Cortex of kidney (tissue), 1 donor: ENCODE results near the gene RCSD1.

Experiments
- DNase-seq: peaks from one replicate; lab custom pipeline; 2025; lab: John Stamatoyannopoulos, UW

RCSD1 gene

GRCh38 chr1:167643441-167643840 lies 13.4 kb downstream of the RCSD1 start:
- DNase-seq, result no peak

- no peak for DNase-seq
These were observed 14.5 kb downstream of the RCSD1 start for GRCh38 chr1:167644551-167644950.

DNA sequence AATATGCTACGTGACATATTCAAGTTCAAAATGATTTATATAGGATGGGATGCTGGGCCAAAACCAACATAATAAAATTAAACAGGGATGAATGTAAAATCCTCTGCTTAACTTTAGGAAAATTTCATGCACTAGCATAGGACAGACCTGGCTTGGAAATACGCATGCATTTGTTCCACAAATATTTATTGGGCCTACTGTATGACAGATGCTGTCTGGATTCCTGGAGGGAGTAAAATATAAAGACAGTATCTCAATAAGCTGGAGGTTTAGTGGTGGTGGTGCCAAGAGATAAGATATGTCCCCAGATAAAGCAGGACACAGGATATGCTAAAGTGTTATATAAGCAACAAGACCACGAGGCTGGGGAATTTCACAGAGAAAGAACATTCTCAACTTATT lies 15.1 kb downstream of the RCSD1 start:
- no peak for DNase-seq

GRCh38 chr1:167645625-167646414 lies 15.8 kb downstream of the RCSD1 start:
- DNase-seq, result no peak

DNA sequence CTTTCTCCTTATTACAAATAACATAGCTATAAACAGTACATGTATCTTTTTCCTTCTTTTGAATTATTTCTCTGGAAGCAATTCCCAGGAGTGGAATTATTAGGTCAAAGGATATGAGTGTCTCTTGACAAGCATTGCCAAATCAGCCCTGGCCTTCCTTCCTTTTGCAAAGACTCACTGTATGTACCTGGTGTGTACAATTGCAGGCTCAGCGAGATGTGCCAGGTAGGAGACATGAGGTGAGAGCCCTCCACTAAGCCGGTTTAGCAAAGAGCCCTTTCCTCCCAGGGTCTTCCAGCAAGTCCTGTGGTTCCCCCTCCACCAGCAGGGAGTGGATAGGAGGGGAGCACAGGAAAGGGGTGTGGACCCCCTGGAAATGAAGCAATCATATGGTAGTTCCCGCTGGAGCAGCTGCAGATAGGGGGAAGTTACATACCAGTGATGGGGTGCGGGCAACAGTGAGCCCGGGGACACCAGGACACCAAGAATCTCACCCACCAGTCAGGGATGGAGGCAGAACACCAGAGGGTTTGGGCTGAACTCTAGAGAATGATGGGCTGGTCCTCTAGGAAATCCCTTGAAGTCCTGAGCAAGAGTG lies 18.3 kb downstream of the RCSD1 start:
- no peak for DNase-seq

DNA sequence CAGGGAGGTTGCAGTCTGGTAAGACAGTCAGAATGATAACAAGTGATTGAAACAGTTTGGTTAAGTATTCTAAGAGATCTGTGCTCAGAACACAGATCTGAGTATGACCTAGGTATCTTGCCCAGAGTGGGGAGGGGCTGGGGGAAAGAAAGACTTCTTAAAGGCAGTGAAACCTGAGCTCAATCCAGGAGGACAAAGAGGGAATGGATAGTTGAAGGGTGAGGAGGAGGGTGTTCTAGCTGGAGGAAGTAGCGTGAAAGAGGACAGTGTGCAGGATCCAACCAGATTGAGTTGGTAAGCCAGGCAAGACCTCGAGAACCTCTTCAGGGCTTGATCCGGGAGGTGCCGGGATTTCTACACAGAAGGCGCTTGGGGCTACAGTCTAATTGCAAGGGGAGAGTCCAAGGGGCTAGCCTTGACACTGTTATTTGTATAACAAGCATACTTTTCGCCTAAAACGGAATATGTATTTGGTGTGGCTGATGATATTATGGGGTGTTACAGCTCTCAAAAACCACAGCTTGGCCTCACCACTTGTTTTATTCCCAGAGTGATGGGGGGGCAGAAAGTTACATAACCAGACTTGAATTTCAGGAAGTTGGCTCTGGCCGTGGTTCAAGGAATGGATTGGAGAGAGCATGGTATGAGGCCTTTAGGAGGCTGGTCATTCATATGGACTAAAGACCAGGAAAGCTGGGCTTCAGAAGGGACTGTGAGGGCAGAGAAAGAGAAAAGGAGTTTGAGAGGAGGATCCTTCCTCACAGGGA lies 19.1 kb downstream of the RCSD1 start:
- no peak for DNase-seq

- DNase-seq, result no peak
These were observed 20.5 kb downstream of the RCSD1 start for GRCh38 chr1:167650269-167651160.

DNA sequence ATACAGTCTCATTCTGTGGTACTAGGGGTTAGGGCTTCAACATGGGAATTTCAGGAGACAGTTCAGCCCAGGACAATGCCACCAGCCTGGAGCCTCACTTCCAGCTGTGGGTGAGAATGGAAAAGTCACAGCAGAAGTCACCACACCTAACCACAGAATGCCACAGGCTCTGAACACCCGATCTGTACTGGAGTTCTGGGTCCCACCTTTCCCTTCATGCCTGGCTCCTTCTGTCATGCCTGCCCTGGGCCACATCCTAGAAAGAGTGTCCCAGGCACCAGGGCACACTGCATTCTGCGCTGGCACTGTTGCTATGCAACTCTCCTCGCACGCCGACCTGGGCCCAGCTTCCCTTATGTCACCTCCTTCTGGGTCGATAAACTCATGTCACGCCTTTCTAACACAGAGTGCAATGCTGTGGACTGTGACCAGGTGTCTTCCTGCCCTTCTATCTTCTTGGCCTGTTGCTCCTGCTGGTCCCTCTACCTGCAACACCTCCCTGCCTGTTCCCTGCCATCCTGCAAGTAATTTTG lies 21.2 kb downstream of the RCSD1 start:
- no peak for DNase-seq

DNA sequence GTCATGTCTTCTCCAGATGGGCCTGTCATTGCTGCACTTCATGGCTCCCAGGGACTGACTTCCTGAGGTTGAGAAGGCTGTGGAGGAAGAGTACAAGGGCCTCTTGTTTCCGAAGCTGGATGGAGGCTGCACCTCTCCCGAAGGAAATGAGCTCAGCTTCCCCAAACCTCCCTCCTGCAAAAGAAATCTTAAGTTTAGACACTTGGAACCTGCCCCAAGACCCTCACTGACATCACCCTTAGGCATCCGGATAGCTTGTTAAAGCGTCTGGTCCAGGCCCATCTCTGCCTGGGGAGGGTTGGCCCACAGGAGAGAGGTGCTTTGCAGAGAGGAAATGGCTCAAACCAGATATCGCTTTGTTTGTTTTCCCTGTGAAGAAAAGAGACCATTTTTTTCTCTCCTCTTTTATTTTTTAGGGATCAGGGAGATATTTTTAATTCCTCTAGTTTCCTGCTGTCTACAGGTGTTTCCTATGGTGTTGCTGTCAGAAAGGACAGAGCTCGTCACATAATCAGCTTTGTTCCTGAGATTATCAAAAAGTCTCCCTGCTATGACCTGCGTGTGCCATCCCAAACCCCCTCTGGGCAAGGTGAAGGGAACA lies 25.0 kb downstream of the RCSD1 start:
- DNase-seq, result no peak

GRCh38 chr1:167656657-167657056 lies 26.6 kb downstream of the RCSD1 start:
- no peak for DNase-seq

GRCh38 chr1:167658574-167659328 lies 28.7 kb downstream of the RCSD1 start:
- DNase-seq, result no peak

GRCh38 chr1:167659450-167659849 lies 29.4 kb downstream of the RCSD1 start:
- DNase-seq, result no peak

- no peak for DNase-seq
These were observed 29.8 kb downstream of the RCSD1 start for GRCh38 chr1:167659881-167660280.

GRCh38 chr1:167661527-167662426 lies 31.7 kb downstream of the RCSD1 start:
- DNase-seq, result no peak

DNA sequence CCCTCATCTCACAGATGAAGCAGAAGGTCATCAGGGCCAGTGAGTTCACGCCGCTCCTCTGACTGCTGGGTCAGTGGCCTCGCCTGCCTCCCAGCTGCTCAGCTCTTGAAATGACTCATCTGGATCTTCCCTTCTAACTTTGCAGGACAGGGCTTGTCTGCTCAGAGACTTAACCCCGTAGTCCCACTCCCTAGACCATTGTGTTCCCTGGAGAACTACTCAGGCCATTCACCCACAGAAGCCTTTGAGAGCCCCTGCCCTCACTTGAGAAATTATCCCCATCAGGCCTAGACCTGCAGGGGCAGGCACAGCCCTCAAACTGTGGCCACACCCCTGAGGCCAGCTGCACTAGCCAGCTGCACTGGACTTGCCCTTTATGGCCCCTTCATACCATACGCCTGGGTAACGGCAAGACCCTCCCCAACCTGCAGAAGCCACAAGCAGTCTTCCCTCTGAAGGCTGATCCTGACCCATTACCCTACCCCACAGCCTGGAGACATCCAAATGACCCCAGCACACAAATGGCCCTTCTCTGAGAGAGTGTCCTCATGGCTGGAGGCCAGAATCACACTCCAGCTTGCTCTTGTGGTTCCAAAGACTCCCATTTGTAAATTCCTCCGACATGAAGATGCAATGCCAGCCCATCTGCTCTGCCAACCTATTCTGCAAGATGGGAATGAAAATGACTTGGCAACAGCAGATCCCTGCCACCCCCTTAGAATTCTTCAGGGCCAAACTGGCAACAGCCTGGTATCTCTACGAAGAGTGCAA lies 33.2 kb downstream of the RCSD1 start:
- DNase-seq, result no peak

DNA sequence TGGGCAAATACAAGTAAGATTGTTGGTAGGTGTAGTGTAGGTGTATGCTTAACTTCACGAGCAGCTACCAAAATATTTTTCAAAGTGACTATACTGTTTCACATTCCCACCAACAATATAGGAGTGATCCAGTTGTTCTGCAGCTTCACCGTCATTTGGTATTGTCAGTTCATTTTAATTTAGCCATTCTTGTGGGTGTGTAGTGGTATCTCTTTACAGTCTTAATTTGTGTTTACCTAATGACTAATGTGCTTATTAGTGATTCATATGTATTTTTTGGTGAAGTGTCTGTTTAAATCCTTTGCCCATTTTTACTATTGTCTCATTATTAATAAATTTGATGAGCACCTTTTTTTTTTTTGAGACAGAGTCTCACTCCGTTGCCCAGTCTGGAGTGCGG lies 35.4 kb downstream of the RCSD1 start:
- DNase-seq, result no peak

DNA sequence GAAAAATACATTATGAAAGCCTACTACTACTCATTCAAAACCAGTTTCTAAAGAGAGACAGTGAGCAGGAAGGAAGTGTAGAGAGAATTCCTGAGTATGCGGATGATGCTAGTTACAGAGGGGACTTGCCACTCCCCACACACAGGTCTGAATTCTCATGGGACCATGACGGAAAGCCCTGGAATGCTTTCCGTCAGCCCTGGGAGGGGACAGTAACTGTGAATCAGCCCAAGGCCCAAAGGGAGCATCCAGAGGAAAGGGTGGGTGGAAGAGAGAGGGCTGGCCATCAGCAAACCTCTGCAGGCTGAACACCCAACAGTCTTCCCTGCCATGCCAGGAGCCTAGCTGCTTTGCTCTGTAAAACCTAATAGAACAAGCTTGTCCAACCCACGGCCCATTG lies 36.4 kb downstream of the RCSD1 start:
- DNase-seq, result no peak

DNA sequence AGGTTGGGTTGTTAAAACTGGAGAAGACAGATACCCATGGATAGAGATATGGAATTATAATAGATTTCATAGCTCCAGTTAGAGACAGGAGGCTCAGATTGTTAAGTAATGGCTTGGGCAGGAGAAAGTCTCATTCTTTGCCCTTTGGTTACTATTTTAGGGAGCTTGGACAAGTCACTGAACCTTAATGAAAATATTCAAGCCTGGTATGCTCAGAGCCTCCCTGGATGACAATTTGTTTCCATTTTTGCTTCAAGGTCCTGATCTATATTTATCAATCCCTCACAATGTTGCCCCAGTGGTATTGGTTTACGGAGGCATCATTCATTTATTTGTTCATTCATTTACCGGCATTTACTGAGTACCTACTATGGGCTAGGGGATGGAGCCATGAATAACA lies 37.5 kb downstream of the RCSD1 start:
- DNase-seq, result no peak

- DNase-seq, result no peak
These were observed 38.1 kb downstream of the RCSD1 start for GRCh38 chr1:167668108-167668507.
